Neural cell (in vitro differentiated cells): Measurements from ENCODE around the gene RAPGEF2.

Source experiments
- CTCF ChIP-seq: fragments of 450-650 bp; IDR thresholded peaks from 2 replicates; pipeline ENCODE4 v1.5.1; 2014; ENCODE audit warnings: antibody characterized with exemption, mild to moderate bottlenecking, moderate library complexity; ENCODE audit not compliant: poor library complexity, severe bottlenecking
- EP300 ChIP-seq: fragments of 450-650 bp; conservative IDR thresholded peaks from 2 replicates; pipeline ENCODE4 v1.6.1; 2014; ENCODE audit warnings: antibody characterized with exemption, mild to moderate bottlenecking, moderate library complexity; ENCODE audit not compliant: poor library complexity, severe bottlenecking
- TAF1 ChIP-seq: IDR thresholded peaks from 2 replicates; pipeline ENCODE4 v1.6.1; 2012; ENCODE audit warnings: low read depth

GRCh38 chr4:159346681-159347080, 243.8 kb downstream of the RAPGEF2 start:
- no peak for TF ChIP-seq CTCF
- no peak for TF ChIP-seq EP300
- TF ChIP-seq TAF1, result no peak
